Smooth muscle cell (in vitro differentiated cells): Measurements from ENCODE around the gene CD22. TPM values are rescaled to one million over a fixed set of nuclear protein-coding genes. Genes with fewer than 3 reads are reported as not detected.

Experiments
- DNase-seq: peaks from one replicate; lab custom pipeline; 2025; ENCODE audit not compliant: unreplicated experiment; lab: John Stamatoyannopoulos, UW
- H2AFZ ChIP-seq: fragments of 200-600 bp; sonication (generic); 2 replicates; pipeline ENCODE4 v1.6.0; 2016; ENCODE audit warnings: antibody characterized with exemption, low read depth, mild to moderate bottlenecking
- H3F3A ChIP-seq: fragments of 200-600 bp; sonication (generic); 2 replicates; pipeline ENCODE4 v1.6.0; 2017; ENCODE audit warnings: antibody characterized with exemption, low read depth
- H3K27ac ChIP-seq: fragments of 200-600 bp; sonication (generic); 2 replicates; pipeline ENCODE4 v1.5.1; 2016; ENCODE audit warnings: low read depth, mild to moderate bottlenecking
- H3K27me3 ChIP-seq: fragments of 200-600 bp; sonication (generic); 2 replicates; pipeline ENCODE4 v1.6.1; 2016; ENCODE audit warnings: low read depth, mild to moderate bottlenecking
- H3K36me3 ChIP-seq: fragments of 200-600 bp; sonication (generic); 2 replicates; pipeline ENCODE4 v1.5.1; 2016; ENCODE audit warnings: low read depth
- H3K4me1 ChIP-seq: fragments of 200-600 bp; sonication (generic); 2 replicates; pipeline ENCODE4 v1.5.1; 2016; ENCODE audit warnings: low read depth
- H3K4me2 ChIP-seq: fragments of 200-600 bp; sonication (generic); 2 replicates; pipeline ENCODE4 v1.6.0; 2016; ENCODE audit warnings: mild to moderate bottlenecking
- H3K4me3 ChIP-seq: fragments of 200-600 bp; sonication (generic); 2 replicates; pipeline ENCODE4 v1.5.1; 2016; ENCODE audit warnings: mild to moderate bottlenecking
- H3K79me2 ChIP-seq: fragments of 200-600 bp; sonication (generic); 2 replicates; pipeline ENCODE4 v1.6.0; 2016; ENCODE audit warnings: low read depth, mild to moderate bottlenecking
- H3K9ac ChIP-seq: fragments of 200-600 bp; sonication (generic); 2 replicates; pipeline ENCODE4 v1.6.0; 2016; ENCODE audit warnings: low read depth
- H3K9me3 ChIP-seq: fragments of 200-600 bp; sonication (generic); replicated peaks from 2 replicates; pipeline ENCODE4 v1.5.1; 2016; ENCODE audit warnings: low read depth
- H4K20me1 ChIP-seq: fragments of 200-600 bp; sonication (generic); 2 replicates; pipeline ENCODE4 v1.6.0; 2016; ENCODE audit warnings: low read depth
- CTCF ChIP-seq: fragments of 200-600 bp; sonication (generic); IDR thresholded peaks from 2 replicates; pipeline ENCODE4 v1.5.1; 2017; ENCODE audit warnings: borderline replicate concordance, mild to moderate bottlenecking, antibody characterized with exemption; ENCODE audit not compliant: insufficient read depth, poor library complexity, severe bottlenecking
- WGBS: methylation state at CpG from one replicate; pipeline ENCODE4 v1.1.7; 2016; ENCODE audit warnings: low lambda C conversion rate; 5-methylcytosine and 5-hydroxymethylcytosine counted together
- polyA plus RNA-seq: library from polyadenylated mRNA; unstranded; fragments of >200 nt; fragmentation: Nextera tagmentation; extraction: Ambion mirVana; gene quantifications from 2 replicates; pipeline ENCODE4 v1.2.1, GENCODE V29; 2016
- total RNA-seq: library from RNA; depleted of rRNA; stranded (reverse); fragments of >200 nt; gene quantifications from 2 replicates; pipeline ENCODE4 v1.2.3, GENCODE V29; 2014

Gene CD22
- total and polyA plus RNA-seq, 2 experiments from 2014 or later = not detected

DNA sequence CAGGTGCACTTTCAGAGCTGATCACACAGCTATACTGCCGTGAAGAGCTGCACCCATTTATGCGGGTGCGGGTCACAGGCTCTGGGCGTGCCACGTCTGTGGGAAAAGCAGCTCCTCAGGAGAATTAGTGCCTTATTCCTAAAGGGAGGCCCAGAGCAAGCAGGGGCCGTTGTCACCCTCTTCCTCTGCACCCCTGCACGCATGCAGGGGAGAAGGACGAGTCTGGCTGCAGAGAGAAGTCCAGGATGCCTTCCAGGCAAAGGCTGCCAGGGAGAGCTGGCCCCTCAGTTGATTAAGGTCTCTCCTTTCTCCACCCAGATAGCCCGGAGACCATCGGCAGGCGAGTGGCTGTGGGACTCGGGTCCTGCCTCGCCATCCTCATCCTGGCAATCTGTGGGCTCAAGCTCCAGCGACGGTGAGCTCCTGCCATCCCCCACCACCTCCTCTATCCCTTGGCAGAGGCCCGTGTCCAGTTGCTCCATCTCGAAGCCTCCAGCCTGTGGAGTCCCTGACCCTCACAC lies 15.6 kb downstream of the CD22 start:
- 89% methylated on average over 17 of the region's 17 CpGs for WGBS
- DNase-seq = no peak
- Histone ChIP-seq H3K4me1 (no peaks in the 10 kb centered on the region), H3K4me2 (no peak overlapping the region), H3K9ac (no peak overlapping the region), H3F3A (no peaks in the 10 kb centered on the region), H4K20me1 (no peaks in the 10 kb centered on the region), H2AFZ (no peak overlapping the region), H3K9me3 (no peaks in the 10 kb centered on the region), H3K4me3 (no peak overlapping the region), H3K27me3 (no peaks in the 10 kb centered on the region), H3K79me2 (no peaks in the 10 kb centered on the region), H3K36me3 (no peaks in the 10 kb centered on the region), H3K27ac (no peak overlapping the region)
- no peak for TF ChIP-seq CTCF

GRCh38 chr19:35345671-35346111 lies 16.7 kb downstream of the CD22 start:
- H3K9me3 ChIP-seq = no peaks in the 10 kb centered on the region
- H3F3A ChIP-seq = no peaks in the 10 kb centered on the region
- TF ChIP-seq CTCF = no peak
- no peak for DNase-seq
- no peaks in the 10 kb centered on the region for H3K36me3 ChIP-seq
- H3K4me3 ChIP-seq = no peak overlapping the region
- H3K4me1 ChIP-seq = no peaks in the 10 kb centered on the region
- 84% methylated on average over 11 of the region's 11 CpGs for WGBS
- no peak overlapping the region for H3K4me2 ChIP-seq
- H3K79me2 ChIP-seq = no peaks in the 10 kb centered on the region
- H3K9ac ChIP-seq = no peak overlapping the region
- H2AFZ ChIP-seq = no peak overlapping the region
- H3K27me3 ChIP-seq = no peaks in the 10 kb centered on the region
- no peaks in the 10 kb centered on the region for H4K20me1 ChIP-seq
- no peak overlapping the region for H3K27ac ChIP-seq

GRCh38 chr19:35346193-35347052 lies 17.4 kb downstream of the CD22 start:
- Histone ChIP-seq H3K4me2 (no peak overlapping the region), H3K27me3 (no peaks in the 10 kb centered on the region), H3K9ac (no peak overlapping the region), H4K20me1 (no peaks in the 10 kb centered on the region), H3K36me3 (no peaks in the 10 kb centered on the region), H3K9me3 (no peaks in the 10 kb centered on the region), H3K4me3 (no peak overlapping the region), H3K79me2 (no peaks in the 10 kb centered on the region), H3F3A (no peaks in the 10 kb centered on the region), H3K4me1 (no peaks in the 10 kb centered on the region), H3K27ac (no peak overlapping the region), H2AFZ (no peak overlapping the region)
- WGBS = 91% methylated on average over 26 of the region's 28 CpGs
- DNase-seq = no peak
- TF ChIP-seq CTCF = no peak
